ENCODE measurements around the gene POU4F2.

POU4F2 gene

GRCh38 chr4:146638786-146639505 lies at the start of gene POU4F2:
TSS of gene POU4F2 (plus strand) at chr4:146638893. CDS start at chr4:146639141, 248 bp downstream.
- no peak for DNase-seq

- no peak for DNase-seq
These were observed 47.9 kb upstream of the POU4F2 start for GRCh38 chr4:146590801-146591200.

GRCh38 chr4:146592019-146592418 lies 46.7 kb upstream of the POU4F2 start:
- no peak for DNase-seq

- DNase-seq, result no peak
These were observed 5.8 kb upstream of the POU4F2 start for GRCh38 chr4:146632770-146633470.

GRCh38 chr4:146633471-146633800 lies 5.3 kb upstream of the POU4F2 start:
- DNase-seq, result no peak

- DNase-seq, result no peak
These were observed 3.9 kb upstream of the POU4F2 start for GRCh38 chr4:146634825-146635224.

GRCh38 chr4:146637621-146638332 lies 916 bp upstream of the POU4F2 start:
- DNase-seq, result no peak

- DNase-seq, result no peak
These were observed 334 bp upstream of the POU4F2 start for GRCh38 chr4:146638333-146638785.

- DNase-seq, result no peak
These were observed 826 bp downstream of the POU4F2 start for GRCh38 chr4:146639506-146639932.

GRCh38 chr4:146640021-146640464 lies 1.4 kb downstream of the POU4F2 start:
- DNase-seq, result no peak

GRCh38 chr4:146640465-146641061 lies 1.9 kb downstream of the POU4F2 start:
- no peak for DNase-seq

GRCh38 chr4:146641762-146642161 lies 3.1 kb downstream of the POU4F2 start:
- no peak for DNase-seq

GRCh38 chr4:146643812-146644401 lies 5.2 kb downstream of the POU4F2 start:
- DNase-seq, result no peak

- no peak for DNase-seq
These were observed 7.2 kb downstream of the POU4F2 start for GRCh38 chr4:146645921-146646320.

- DNase-seq, result no peak
These were observed 8.1 kb downstream of the POU4F2 start for GRCh38 chr4:146646593-146647325.

GRCh38 chr4:146647615-146648460 lies 9.1 kb downstream of the POU4F2 start:
- DNase-seq, result no peak

GRCh38 chr4:146648461-146648783 lies 9.7 kb downstream of the POU4F2 start:
- DNase-seq, result no peak

GRCh38 chr4:146649232-146649631 lies 10.5 kb downstream of the POU4F2 start:
- no peak for DNase-seq

- DNase-seq, result no peak
These were observed 11.3 kb downstream of the POU4F2 start for GRCh38 chr4:146650034-146650433.

GRCh38 chr4:146654687-146655520 lies 16.2 kb downstream of the POU4F2 start:
- no peak for DNase-seq

GRCh38 chr4:146655521-146655856 lies 16.8 kb downstream of the POU4F2 start:
- no peak for DNase-seq

Measured in SHP77 (cell line).